ENCODE measurements around the gene IL10RA.

- TF ChIP-seq, protein P1, sequence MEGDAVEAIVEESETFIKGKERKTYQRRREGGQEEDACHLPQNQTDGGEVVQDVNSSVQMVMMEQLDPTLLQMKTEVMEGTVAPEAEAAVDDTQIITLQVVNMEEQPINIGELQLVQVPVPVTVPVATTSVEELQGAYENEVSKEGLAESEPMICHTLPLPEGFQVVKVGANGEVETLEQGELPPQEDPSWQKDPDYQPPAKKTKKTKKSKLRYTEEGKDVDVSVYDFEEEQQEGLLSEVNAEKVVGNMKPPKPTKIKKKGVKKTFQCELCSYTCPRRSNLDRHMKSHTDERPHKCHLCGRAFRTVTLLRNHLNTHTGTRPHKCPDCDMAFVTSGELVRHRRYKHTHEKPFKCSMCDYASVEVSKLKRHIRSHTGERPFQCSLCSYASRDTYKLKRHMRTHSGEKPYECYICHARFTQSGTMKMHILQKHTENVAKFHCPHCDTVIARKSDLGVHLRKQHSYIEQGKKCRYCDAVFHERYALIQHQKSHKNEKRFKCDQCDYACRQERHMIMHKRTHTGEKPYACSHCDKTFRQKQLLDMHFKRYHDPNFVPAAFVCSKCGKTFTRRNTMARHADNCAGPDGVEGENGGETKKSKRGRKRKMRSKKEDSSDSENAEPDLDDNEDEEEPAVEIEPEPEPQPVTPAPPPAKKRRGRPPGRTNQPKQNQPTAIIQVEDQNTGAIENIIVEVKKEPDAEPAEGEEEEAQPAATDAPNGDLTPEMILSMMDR (conservative IDR thresholded peaks at IDR 0.05; ENCODE audit: low read depth in 2 of 2), result no peak
- TF ChIP-seq JUNB (IDR thresholded peaks at IDR 0.05; ENCODE audit: unreplicated experiment), result no peak
Measured at GRCh38 chr11:117959438-117960149, 26.6 kb upstream of the IL10RA start.
